WTC11 (cell line): ENCODE measurements around the gene PGBD1. TPM values are rescaled to one million over a fixed set of nuclear protein-coding genes. Genes with fewer than 3 reads are reported as not detected.

Source experiments
- ATAC-seq: fragments of 200-7000 bp; cut with Tn5 transposase; 2 replicates; pipeline ENCODE4 v1.10.0; 2021; ENCODE audit warnings: mild to moderate bottlenecking, moderate library complexity
- CTCF ChIA-PET: fragments of 300-600 bp; sonication (Branson Sonifier 250); formaldehyde crosslinking; loops from one replicate; lab custom pipeline; 2021; ENCODE audit warnings: antibody characterized with exemption; lab: Charles Lee
- POLR2A ChIA-PET: fragments of 350-600 bp; sonication (Branson Sonifier 250); formaldehyde crosslinking; loops from one replicate; lab custom pipeline; 2021; ENCODE audit warnings: antibody characterized with exemption; lab: Charles Lee
- DNase-seq: peaks from one replicate; pipeline ENCODE4 v3.0.0; 2021; ENCODE audit warnings: low spot score
- H3K27ac Mint-ChIP-seq: 2 replicates; pipeline ENCODE4 v1.8.0; 2021; ENCODE audit warnings: mixed read lengths
- H3K27me3 Mint-ChIP-seq: 2 replicates; pipeline ENCODE4 v1.8.0; 2021; ENCODE audit warnings: low read depth, mild to moderate bottlenecking, moderate library complexity, mixed read lengths
- H3K36me3 Mint-ChIP-seq: 2 replicates; pipeline ENCODE4 v1.8.0; 2021; ENCODE audit warnings: mixed read lengths
- H3K4me1 Mint-ChIP-seq: 2 replicates; pipeline ENCODE4 v1.8.0; 2022; ENCODE audit warnings: mixed read lengths
- H3K4me3 Mint-ChIP-seq: 2 replicates; pipeline ENCODE4 v1.8.0; 2021; ENCODE audit warnings: mild to moderate bottlenecking, moderate library complexity, mixed read lengths
- H3K9me3 Mint-ChIP-seq: 2 replicates; pipeline ENCODE4 v1.8.0; 2021; ENCODE audit warnings: mixed read lengths
- ATF1 ChIP-seq: sonication (generic); formaldehyde crosslinking; IDR thresholded peaks from 2 replicates; pipeline ENCODE4 v1.8.1; 2023; ENCODE audit warnings: mild to moderate bottlenecking, moderate library complexity, missing genetic modification reagents
- CREB1 ChIP-seq: sonication (generic); formaldehyde crosslinking; IDR thresholded peaks from 2 replicates; pipeline ENCODE4 v1.8.0; 2023; ENCODE audit warnings: mild to moderate bottlenecking, missing genetic modification reagents
- CREM ChIP-seq: sonication (generic); formaldehyde crosslinking; IDR thresholded peaks from 2 replicates; pipeline ENCODE4 v1.8.1; 2022; ENCODE audit warnings: mild to moderate bottlenecking, missing genetic modification reagents, moderate library complexity
- ELF4 ChIP-seq: sonication (generic); formaldehyde crosslinking; IDR thresholded peaks from 2 replicates; pipeline ENCODE4 v1.8.1; 2022; ENCODE audit warnings: low read depth, mild to moderate bottlenecking, moderate library complexity, missing genetic modification reagents
- ESRRA ChIP-seq: sonication (generic); formaldehyde crosslinking; IDR thresholded peaks from 2 replicates; pipeline ENCODE4 v1.8.1; 2022; ENCODE audit warnings: mild to moderate bottlenecking, missing genetic modification reagents, borderline replicate concordance
- ETV6 ChIP-seq: sonication (generic); formaldehyde crosslinking; IDR thresholded peaks from 2 replicates; pipeline ENCODE4 v1.8.1; 2022; ENCODE audit warnings: mild to moderate bottlenecking, missing genetic modification reagents
- FOXP1 ChIP-seq: sonication (generic); formaldehyde crosslinking; IDR thresholded peaks from 2 replicates; pipeline ENCODE4 v1.8.0; 2022; ENCODE audit warnings: missing genetic modification reagents, mild to moderate bottlenecking, moderate library complexity, borderline replicate concordance
- GABPB1 ChIP-seq: sonication (generic); formaldehyde crosslinking; IDR thresholded peaks from 2 replicates; pipeline ENCODE4 v1.8.1; 2023; ENCODE audit warnings: mild to moderate bottlenecking, missing genetic modification reagents
- MYBL2 ChIP-seq: sonication (generic); formaldehyde crosslinking; IDR thresholded peaks from 2 replicates; pipeline ENCODE4 v1.8.1; 2023; ENCODE audit warnings: mild to moderate bottlenecking, moderate library complexity, missing genetic modification reagents
- NFE2L1 ChIP-seq: sonication (generic); formaldehyde crosslinking; IDR thresholded peaks from 2 replicates; pipeline ENCODE4 v1.8.1; 2023; ENCODE audit warnings: missing genetic modification reagents
- OVOL2 ChIP-seq: fragments of 250-450 bp; sonication (Bioruptor Pico); IDR thresholded peaks from 2 replicates; pipeline ENCODE4 v1.9.0; 2021; ENCODE audit warnings: mild to moderate bottlenecking, borderline replicate concordance
- PRRX2 ChIP-seq: fragments of 250-450 bp; sonication (Bioruptor Pico); IDR thresholded peaks from 2 replicates; pipeline ENCODE4 v1.8.0; 2021; ENCODE audit warnings: mild to moderate bottlenecking
- RELA ChIP-seq: sonication (generic); formaldehyde crosslinking; IDR thresholded peaks from 2 replicates; pipeline ENCODE4 v1.8.1; 2022; ENCODE audit warnings: missing genetic modification reagents, mild to moderate bottlenecking, borderline replicate concordance
- SP1 ChIP-seq: sonication (generic); formaldehyde crosslinking; conservative IDR thresholded peaks from 2 replicates; pipeline ENCODE4 v1.8.1; 2022; ENCODE audit warnings: missing genetic modification reagents
- TP53 ChIP-seq: sonication (generic); formaldehyde crosslinking; IDR thresholded peaks from 2 replicates; pipeline ENCODE4 v1.8.1; 2023; ENCODE audit warnings: mild to moderate bottlenecking, missing genetic modification reagents
- ZNF121 ChIP-seq: sonication (generic); formaldehyde crosslinking; IDR thresholded peaks from 2 replicates; pipeline ENCODE4 v1.8.0; 2023; ENCODE audit warnings: missing genetic modification reagents
- ZNF263 ChIP-seq: sonication (generic); formaldehyde crosslinking; IDR thresholded peaks from 2 replicates; pipeline ENCODE4 v1.8.1; 2022; ENCODE audit warnings: low read depth, mild to moderate bottlenecking, moderate library complexity, missing genetic modification reagents
- total RNA-seq: library from RNA; stranded (reverse); gene quantifications from 3 replicates; pipeline ENCODE4 v1.2.3, GENCODE V29; 2021
- TF ChIP-seq, protein P1 (sequence below): sonication (generic); formaldehyde crosslinking; IDR thresholded peaks from 2 replicates; pipeline ENCODE4 v1.8.1; 2023; ENCODE audit warnings: mild to moderate bottlenecking, moderate library complexity, missing genetic modification reagents
- TF ChIP-seq, protein P2 (sequence below): fragments of 250-450 bp; sonication (Bioruptor Pico); conservative IDR thresholded peaks from 2 replicates; pipeline ENCODE4 v1.9.0; 2021; ENCODE audit warnings: mild to moderate bottlenecking
- TF ChIP-seq, protein P3 (sequence below): sonication (generic); formaldehyde crosslinking; IDR thresholded peaks from 2 replicates; pipeline ENCODE4 v1.8.1; 2023; ENCODE audit warnings: mild to moderate bottlenecking, missing genetic modification reagents
- TF ChIP-seq, protein P4 (sequence below): sonication (generic); formaldehyde crosslinking; IDR thresholded peaks from 2 replicates; pipeline ENCODE4 v1.8.1; 2023; ENCODE audit warnings: mild to moderate bottlenecking, missing genetic modification reagents, borderline replicate concordance
- TF ChIP-seq, protein P5 (sequence below): fragments of 250-450 bp; sonication (Bioruptor Pico); IDR thresholded peaks from 2 replicates; pipeline ENCODE4 v1.9.0; 2021; ENCODE audit warnings: mild to moderate bottlenecking
- TF ChIP-seq, protein P6 (sequence below): fragments of 250-450 bp; sonication (Bioruptor Pico); IDR thresholded peaks from 2 replicates; pipeline ENCODE4 v1.9.0; 2021; ENCODE audit warnings: mild to moderate bottlenecking, borderline replicate concordance

Gene PGBD1
- total RNA-seq, 1 experiment from 2014 or later: 6.9 TPM

DNA sequence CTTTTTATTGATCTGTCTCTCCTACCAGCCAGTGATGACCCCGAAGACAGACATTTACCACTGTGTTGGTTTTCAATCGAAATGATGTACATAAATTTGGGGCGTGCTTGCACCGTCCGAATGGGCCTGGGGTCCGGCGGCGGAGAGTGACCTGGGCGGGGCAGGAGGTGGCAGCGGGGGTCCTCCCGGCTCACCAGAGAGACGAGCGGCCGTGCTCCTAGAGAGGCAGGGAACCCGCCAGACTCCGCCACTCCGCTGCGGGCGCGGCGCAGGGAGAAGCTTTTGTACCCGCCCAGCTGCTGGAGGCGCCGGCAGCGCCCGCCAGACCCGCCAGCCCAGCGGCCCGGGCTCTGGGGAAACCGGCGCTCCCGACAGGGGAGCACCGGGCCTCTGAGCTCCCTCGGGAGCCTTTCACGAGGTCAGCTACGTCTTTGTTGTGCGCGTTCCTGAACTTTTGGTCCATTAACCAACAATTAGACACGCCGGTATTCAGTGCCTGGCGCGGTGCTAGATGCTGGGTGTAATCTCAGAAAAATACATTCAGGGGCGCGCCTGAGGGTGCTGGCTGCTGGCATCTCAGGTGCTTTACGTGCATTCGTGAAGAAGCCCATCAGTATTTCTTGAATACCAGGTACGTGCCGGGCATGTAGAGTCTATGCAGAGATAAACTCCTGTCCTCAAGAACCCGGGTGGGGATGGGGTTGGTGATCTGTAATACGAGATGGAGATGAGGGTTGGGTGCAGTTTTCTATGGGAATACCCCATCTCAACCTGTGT lies at the start of gene PGBD1 (continued):
- TF ChIP-seq, protein P1, sequence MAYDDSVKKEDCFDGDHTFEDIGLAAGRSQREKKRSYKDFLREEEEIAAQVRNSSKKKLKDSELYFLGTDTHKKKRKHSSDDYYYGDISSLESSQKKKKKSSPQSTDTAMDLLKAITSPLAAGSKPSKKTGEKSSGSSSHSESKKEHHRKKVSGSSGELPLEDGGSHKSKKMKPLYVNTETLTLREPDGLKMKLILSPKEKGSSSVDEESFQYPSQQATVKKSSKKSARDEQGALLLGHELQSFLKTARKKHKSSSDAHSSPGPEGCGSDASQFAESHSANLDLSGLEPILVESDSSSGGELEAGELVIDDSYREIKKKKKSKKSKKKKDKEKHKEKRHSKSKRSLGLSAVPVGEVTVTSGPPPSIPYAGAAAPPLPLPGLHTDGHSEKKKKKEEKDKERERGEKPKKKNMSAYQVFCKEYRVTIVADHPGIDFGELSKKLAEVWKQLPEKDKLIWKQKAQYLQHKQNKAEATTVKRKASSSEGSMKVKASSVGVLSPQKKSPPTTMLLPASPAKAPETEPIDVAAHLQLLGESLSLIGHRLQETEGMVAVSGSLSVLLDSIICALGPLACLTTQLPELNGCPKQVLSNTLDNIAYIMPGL: peak; percentile 78; the same call in 1 of the 2 replicates
- TF ChIP-seq SP1 (CRISPR knock-in tag) (peak; percentile 64), GABPB1 (peak; percentile 20; the same call in 1 of the 2 replicates), ZNF121 (CRISPR knock-in tag) (no peak), OVOL2 (CRISPR knock-in tag) (no peak), ATF1 (no peak), MYBL2 (CRISPR knock-in tag) (peak; percentile 58; the same call in 1 of the 2 replicates), PRRX2 (no peak), TP53 (no peak), CREM (CRISPR knock-in tag) (peak; percentile 72), ZNF263 (CRISPR knock-in tag) (no peak), RELA (CRISPR knock-in tag) (no peak), ETV6 (CRISPR knock-in tag) (no peak), NFE2L1 (CRISPR knock-in tag) (0 out of 2 replicates have a peak, but pooled peaks have one; percentile 23), ELF4 (no peak), ESRRA (CRISPR knock-in tag) (0 out of 2 replicates have a peak, but pooled peaks have one; percentile 34)
- TF ChIP-seq, protein P2, sequence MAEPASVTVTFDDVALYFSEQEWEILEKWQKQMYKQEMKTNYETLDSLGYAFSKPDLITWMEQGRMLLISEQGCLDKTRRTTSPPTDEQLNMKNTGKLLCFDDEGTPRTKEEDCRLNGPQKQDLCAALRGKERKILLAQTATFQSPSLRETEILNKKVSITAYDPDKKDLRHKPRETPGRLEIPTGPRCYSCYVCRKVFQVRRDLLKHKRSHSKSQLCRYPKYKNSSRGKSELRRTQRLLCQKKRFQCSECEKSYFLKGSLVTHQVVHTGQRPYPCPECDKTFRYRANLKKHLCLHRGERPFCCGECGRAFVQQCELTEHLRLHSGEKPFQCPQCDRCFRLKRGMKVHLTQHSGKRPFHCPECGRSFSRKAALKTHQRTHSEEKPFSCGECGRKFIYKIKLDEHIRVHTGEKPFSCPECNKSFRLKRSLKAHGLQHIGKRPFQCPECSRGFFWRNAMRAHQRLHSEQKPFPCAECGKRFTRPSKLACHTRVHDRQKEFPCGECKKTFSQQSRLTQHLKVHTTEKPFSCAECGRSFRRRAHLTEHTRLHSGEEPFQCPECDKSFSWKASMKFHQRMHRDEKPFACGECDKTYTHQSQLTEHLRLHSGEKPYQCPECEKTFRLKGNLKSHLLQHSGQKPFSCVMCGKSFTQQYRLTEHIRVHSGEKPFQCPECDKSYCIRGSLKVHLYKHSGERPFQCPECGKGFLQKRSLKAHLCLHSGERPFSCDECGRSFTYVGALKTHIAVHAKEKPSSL (CRISPR knock-in tag): no peak
- TF ChIP-seq, protein P3, sequence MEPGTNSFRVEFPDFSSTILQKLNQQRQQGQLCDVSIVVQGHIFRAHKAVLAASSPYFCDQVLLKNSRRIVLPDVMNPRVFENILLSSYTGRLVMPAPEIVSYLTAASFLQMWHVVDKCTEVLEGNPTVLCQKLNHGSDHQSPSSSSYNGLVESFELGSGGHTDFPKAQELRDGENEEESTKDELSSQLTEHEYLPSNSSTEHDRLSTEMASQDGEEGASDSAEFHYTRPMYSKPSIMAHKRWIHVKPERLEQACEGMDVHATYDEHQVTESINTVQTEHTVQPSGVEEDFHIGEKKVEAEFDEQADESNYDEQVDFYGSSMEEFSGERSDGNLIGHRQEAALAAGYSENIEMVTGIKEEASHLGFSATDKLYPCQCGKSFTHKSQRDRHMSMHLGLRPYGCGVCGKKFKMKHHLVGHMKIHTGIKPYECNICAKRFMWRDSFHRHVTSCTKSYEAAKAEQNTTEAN: peak; percentile 39; the same call in 1 of the 2 replicates
- TF ChIP-seq, protein P4, sequence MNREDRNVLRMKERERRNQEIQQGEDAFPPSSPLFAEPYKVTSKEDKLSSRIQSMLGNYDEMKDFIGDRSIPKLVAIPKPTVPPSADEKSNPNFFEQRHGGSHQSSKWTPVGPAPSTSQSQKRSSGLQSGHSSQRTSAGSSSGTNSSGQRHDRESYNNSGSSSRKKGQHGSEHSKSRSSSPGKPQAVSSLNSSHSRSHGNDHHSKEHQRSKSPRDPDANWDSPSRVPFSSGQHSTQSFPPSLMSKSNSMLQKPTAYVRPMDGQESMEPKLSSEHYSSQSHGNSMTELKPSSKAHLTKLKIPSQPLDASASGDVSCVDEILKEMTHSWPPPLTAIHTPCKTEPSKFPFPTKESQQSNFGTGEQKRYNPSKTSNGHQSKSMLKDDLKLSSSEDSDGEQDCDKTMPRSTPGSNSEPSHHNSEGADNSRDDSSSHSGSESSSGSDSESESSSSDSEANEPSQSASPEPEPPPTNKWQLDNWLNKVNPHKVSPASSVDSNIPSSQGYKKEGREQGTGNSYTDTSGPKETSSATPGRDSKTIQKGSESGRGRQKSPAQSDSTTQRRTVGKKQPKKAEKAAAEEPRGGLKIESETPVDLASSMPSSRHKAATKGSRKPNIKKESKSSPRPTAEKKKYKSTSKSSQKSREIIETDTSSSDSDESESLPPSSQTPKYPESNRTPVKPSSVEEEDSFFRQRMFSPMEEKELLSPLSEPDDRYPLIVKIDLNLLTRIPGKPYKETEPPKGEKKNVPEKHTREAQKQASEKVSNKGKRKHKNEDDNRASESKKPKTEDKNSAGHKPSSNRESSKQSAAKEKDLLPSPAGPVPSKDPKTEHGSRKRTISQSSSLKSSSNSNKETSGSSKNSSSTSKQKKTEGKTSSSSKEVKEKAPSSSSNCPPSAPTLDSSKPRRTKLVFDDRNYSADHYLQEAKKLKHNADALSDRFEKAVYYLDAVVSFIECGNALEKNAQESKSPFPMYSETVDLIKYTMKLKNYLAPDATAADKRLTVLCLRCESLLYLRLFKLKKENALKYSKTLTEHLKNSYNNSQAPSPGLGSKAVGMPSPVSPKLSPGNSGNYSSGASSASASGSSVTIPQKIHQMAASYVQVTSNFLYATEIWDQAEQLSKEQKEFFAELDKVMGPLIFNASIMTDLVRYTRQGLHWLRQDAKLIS: no peak

DNA sequence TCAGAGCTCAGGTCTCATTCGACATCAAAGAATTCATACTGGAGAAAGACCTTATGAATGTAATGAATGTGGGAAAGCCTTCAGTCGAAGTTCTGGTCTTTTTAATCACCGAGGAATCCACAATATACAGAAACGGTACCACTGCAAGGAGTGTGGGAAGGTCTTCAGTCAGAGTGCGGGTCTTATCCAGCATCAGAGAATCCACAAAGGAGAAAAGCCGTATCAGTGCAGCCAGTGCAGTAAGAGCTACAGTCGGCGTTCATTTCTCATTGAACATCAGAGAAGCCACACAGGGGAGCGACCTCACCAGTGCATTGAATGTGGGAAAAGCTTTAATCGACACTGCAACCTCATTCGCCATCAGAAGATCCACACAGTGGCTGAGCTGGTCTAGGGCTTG lies 48.6 kb upstream of the PGBD1 start:
- no peak for TF ChIP-seq CREB1 (CRISPR knock-in tag)
- no peak for TF ChIP-seq NFE2L1 (CRISPR knock-in tag)
- TF ChIP-seq, protein P5, sequence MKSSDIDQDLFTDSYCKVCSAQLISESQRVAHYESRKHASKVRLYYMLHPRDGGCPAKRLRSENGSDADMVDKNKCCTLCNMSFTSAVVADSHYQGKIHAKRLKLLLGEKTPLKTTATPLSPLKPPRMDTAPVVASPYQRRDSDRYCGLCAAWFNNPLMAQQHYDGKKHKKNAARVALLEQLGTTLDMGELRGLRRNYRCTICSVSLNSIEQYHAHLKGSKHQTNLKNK (CRISPR knock-in tag): no peak
- TF ChIP-seq RELA (CRISPR knock-in tag): no peak
- TF ChIP-seq, protein P6, sequence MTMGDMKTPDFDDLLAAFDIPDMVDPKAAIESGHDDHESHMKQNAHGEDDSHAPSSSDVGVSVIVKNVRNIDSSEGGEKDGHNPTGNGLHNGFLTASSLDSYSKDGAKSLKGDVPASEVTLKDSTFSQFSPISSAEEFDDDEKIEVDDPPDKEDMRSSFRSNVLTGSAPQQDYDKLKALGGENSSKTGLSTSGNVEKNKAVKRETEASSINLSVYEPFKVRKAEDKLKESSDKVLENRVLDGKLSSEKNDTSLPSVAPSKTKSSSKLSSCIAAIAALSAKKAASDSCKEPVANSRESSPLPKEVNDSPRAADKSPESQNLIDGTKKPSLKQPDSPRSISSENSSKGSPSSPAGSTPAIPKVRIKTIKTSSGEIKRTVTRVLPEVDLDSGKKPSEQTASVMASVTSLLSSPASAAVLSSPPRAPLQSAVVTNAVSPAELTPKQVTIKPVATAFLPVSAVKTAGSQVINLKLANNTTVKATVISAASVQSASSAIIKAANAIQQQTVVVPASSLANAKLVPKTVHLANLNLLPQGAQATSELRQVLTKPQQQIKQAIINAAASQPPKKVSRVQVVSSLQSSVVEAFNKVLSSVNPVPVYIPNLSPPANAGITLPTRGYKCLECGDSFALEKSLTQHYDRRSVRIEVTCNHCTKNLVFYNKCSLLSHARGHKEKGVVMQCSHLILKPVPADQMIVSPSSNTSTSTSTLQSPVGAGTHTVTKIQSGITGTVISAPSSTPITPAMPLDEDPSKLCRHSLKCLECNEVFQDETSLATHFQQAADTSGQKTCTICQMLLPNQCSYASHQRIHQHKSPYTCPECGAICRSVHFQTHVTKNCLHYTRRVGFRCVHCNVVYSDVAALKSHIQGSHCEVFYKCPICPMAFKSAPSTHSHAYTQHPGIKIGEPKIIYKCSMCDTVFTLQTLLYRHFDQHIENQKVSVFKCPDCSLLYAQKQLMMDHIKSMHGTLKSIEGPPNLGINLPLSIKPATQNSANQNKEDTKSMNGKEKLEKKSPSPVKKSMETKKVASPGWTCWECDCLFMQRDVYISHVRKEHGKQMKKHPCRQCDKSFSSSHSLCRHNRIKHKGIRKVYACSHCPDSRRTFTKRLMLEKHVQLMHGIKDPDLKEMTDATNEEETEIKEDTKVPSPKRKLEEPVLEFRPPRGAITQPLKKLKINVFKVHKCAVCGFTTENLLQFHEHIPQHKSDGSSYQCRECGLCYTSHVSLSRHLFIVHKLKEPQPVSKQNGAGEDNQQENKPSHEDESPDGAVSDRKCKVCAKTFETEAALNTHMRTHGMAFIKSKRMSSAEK (CRISPR knock-in tag): no peak
- no peak for TF ChIP-seq FOXP1
- Mint-ChIP-seq H3K4me3 (no peak overlapping the region), H3K9me3 (peaks cover 4% of the 10 kb centered on the region; the same call in 1 of the 2 replicates), H3K4me1 (peaks cover 5% of the 10 kb centered on the region), H3K27ac (no peak overlapping the region), H3K27me3 (no peaks in the 10 kb centered on the region), H3K36me3 (peaks cover 64% of the 10 kb centered on the region)
- DNase-seq (no peak), ATAC-seq (no peak)
- ChIA-PET POLR2A (no interaction called here), CTCF (no interaction called here)
